Right lobe of liver (tissue), 6 donors: Measurements from ENCODE around the gene HGD. TPM values are rescaled to one million over a fixed set of nuclear protein-coding genes. Genes with fewer than 3 reads are reported as not detected.

ENCODE experiments used
- ATAC-seq, 4 donors: fragments of 200-7000 bp; cut with Tn5 transposase; one replicate each; pipeline ENCODE4 v1.9.1; 2020; ENCODE audit warnings: mild to moderate bottlenecking in 4 of 4, moderate library complexity in 4 of 4
- DNase-seq, 3 donors: peaks; one replicate each; pipeline ENCODE4 v3.0.0-alpha.2; 2020
- H3K27ac ChIP-seq, 3 donors: fragments of 200-600 bp; one replicate each; pipeline ENCODE4 v1.8.0; 2022
- H3K27me3 ChIP-seq, 2 donors: fragments of 200-600 bp; one replicate each; pipeline ENCODE4 v1.8.0; 2022
- H3K36me3 ChIP-seq, 4 donors: fragments of 200-600 bp; sonication (generic) in 1 of 4; one replicate each; pipeline versions ENCODE4 v1.5.1 to v1.8.0; 2017 to 2022; ENCODE audit warnings: control low read depth in 1 of 4
- H3K4me1 ChIP-seq, 4 donors: fragments of 200-600 bp; sonication (generic) in 1 of 4; one replicate each; pipeline versions ENCODE4 v1.5.1 to v1.8.0; 2017 to 2022; ENCODE audit warnings: control low read depth in 1 of 4
- H3K4me3 ChIP-seq, 3 donors: fragments of 200-600 bp; one replicate each; pipeline ENCODE4 v1.8.0; 2022
- H3K9me3 ChIP-seq, 4 donors: fragments of 200-600 bp; sonication (generic) in 1 of 4; one replicate each; pipeline versions ENCODE4 v1.5.1 to v1.8.0; 2017 to 2022; ENCODE audit warnings: control low read depth in 1 of 4
- CTCF ChIP-seq, 4 donors: fragments of 200-600 bp in 3 of 4; fragments of 450-650 bp in 1 of 4; IDR thresholded peaks; one replicate each; pipeline versions ENCODE4 v1.5.1 to v1.8.0; 2016 to 2022; ENCODE audit warnings: antibody characterized with exemption in 4 of 4, mild to moderate bottlenecking in 2 of 4
- POLR2A ChIP-seq: fragments of 450-650 bp; IDR thresholded peaks from one replicate; pipeline ENCODE4 v1.6.1; 2017; ENCODE audit warnings: antibody characterized with exemption, mild to moderate bottlenecking
- WGBS: methylation state at CpG from one replicate; pipeline ENCODE4 v1.1.6; 2018; ENCODE audit warnings: low coverage, low lambda C conversion rate; ENCODE audit not compliant: insufficient coverage; ENCODE audit errors: missing lambda C conversion rate; 5-methylcytosine and 5-hydroxymethylcytosine counted together
- intact Hi-C, 2 donors: fragments of 100-400 bp; cut with DNase I; formaldehyde crosslinking; loops; one replicate each; pipeline versions ENCODE4 v1.11.2 to v1.14.1; 2022
- total RNA-seq, 6 experiments: library from RNA; depleted of rRNA in 2 of 6; stranded (reverse); fragments of >200 nt in 2 of 6; fragmentation: NEBNext Ultra II Directional in 3 of 6; extraction: Animal tissue kit (Norgen Biotek cat#: 25700) in 3 of 6; gene quantifications; one replicate each; pipeline versions ENCODE4 v1.1.0 to v1.2.4, GENCODE V29; 2016 to 2023
- donor health status: DM: no; HTN: yes; CAD: no.
- donor health status: DM: no; HTN: no; CAD: no.
- donor health status: DM: no; HTN: no; CAD: no.
- donor health status: DM: no; HTN: yes; CAD: no.
- donor health status: DM: no; HTN: yes; CAD: no.

Gene HGD
- total RNA-seq, 6 experiments from 2014 or later = 117 to 610 (median 341) TPM

GRCh38 chr3:120685411-120685810 is 3.4 kb upstream of the HGD start:
- Histone ChIP-seq H3K27me3 (no peaks in the 10 kb centered on the region), H3K9me3 (no peaks in the 10 kb centered on the region), H3K4me1 (peaks cover 0 to 19% (median 7%) of the 10 kb centered on the region in 4 donors), H3K4me3 (no peak overlapping the region), H3K27ac (no peak overlapping the region), H3K36me3 (no peaks in the 10 kb centered on the region)
- no peak for TF ChIP-seq POLR2A
- no peak for TF ChIP-seq CTCF (IDR thresholded peaks at IDR 0.05)
- ATAC-seq = no peak
- WGBS = 83% methylated on average over 1 of the region's 1 CpG
- intact Hi-C loops = no loop called here
- DNase-seq = no peak

GRCh38 chr3:120684896-120685295 is 2.9 kb upstream of the HGD start:
- TF ChIP-seq POLR2A (no peak), CTCF (IDR thresholded peaks at IDR 0.05) (no peak)
- Histone ChIP-seq H3K27me3 (no peaks in the 10 kb centered on the region), H3K9me3 (no peaks in the 10 kb centered on the region), H3K4me3 (no peak overlapping the region), H3K27ac (peak overlapping the region in 1 of 3 donors; percentile 99), H3K4me1 (peaks cover 0 to 19% (median 7%) of the 10 kb centered on the region in 4 donors), H3K36me3 (no peaks in the 10 kb centered on the region)
- DNase-seq (no peak), ATAC-seq (no peak)
- intact Hi-C loops = no loop called here
- WGBS = 77% methylated on average over 4 of the region's 4 CpGs

GRCh38 chr3:120683671-120684301 is 1.7 kb upstream of the HGD start:
- H3K27me3 ChIP-seq = no peaks in the 10 kb centered on the region
- no peak for TF ChIP-seq POLR2A
- TF ChIP-seq CTCF (IDR thresholded peaks at IDR 0.05) = no peak
- intact Hi-C loops = no loop called here
- peak in 1 of 4 donors; percentile 5 for ATAC-seq
- peaks cover 0 to 16% (median 7%) of the 10 kb centered on the region in 4 donors for H3K4me1 ChIP-seq
- H3K27ac ChIP-seq = peak overlapping the region in 2 of 3 donors; percentile 95 to 99
- no peak for DNase-seq
- 45% methylated on average over 3 of the region's 3 CpGs for WGBS
- no peak overlapping the region for H3K4me3 ChIP-seq
- H3K9me3 ChIP-seq = no peaks in the 10 kb centered on the region
- no peaks in the 10 kb centered on the region for H3K36me3 ChIP-seq

GRCh38 chr3:120683213-120683612 is 1.2 kb upstream of the HGD start:
- Histone ChIP-seq H3K27ac (peak overlapping the region in 2 of 3 donors; percentile 95 to 99), H3K27me3 (no peaks in the 10 kb centered on the region), H3K36me3 (no peaks in the 10 kb centered on the region), H3K4me1 (peaks cover 0 to 16% (median 7%) of the 10 kb centered on the region in 4 donors), H3K9me3 (no peaks in the 10 kb centered on the region), H3K4me3 (no peak overlapping the region)
- DNase-seq (peak; percentile 48 to 90 (median 87)), ATAC-seq (peak; percentile 14 to 57 (median 46))
- intact Hi-C loops = no loop called here
- 29% methylated on average over 1 of the region's 1 CpG for WGBS
- TF ChIP-seq CTCF (IDR thresholded peaks at IDR 0.05) (peak in 1 of 4 donors; percentile 5), POLR2A (peak; percentile 19)
